COLO668 (cell line): ENCODE results near the gene TMEM192.
"Not testable (repeated sequence)": the region's sequence is repeated elsewhere in the genome, so short reads cannot be mapped to it uniquely, and the experiment has no call there.

ENCODE experiments used
- DNase-seq: peaks from one replicate; lab custom pipeline; 2025; ENCODE audit not compliant: unreplicated experiment; lab: John Stamatoyannopoulos, UW

Gene TMEM192

GRCh38 chr4:165094873-165095272, 17.8 kb downstream of the TMEM192 start:
- no peak for DNase-seq

GRCh38 chr4:165092187-165092586, 20.5 kb downstream of the TMEM192 start:
- not testable (repeated sequence) for DNase-seq

GRCh38 chr4:165088366-165088765, 24.3 kb downstream of the TMEM192 start:
- no peak for DNase-seq

- DNase-seq = no peak
These were observed 26.7 kb downstream of the TMEM192 start for GRCh38 chr4:165085946-165086345.

- DNase-seq = not testable (repeated sequence)
These were observed 27.9 kb downstream of the TMEM192 start for GRCh38 chr4:165084787-165085186.

- peak; percentile 10 for DNase-seq
These were observed 33.2 kb downstream of the TMEM192 start for GRCh38 chr4:165079476-165079875.

GRCh38 chr4:165077034-165077578, 35.6 kb downstream of the TMEM192 start:
- no peak for DNase-seq

GRCh38 chr4:165073346-165073745, 39.3 kb downstream of the TMEM192 start:
- DNase-seq = not testable (repeated sequence)

- no peak for DNase-seq
These were observed 42.1 kb downstream of the TMEM192 start for GRCh38 chr4:165070560-165070959.

GRCh38 chr4:165060938-165061337, 51.7 kb downstream of the TMEM192 start:
- no peak for DNase-seq

- no peak for DNase-seq
These were observed 53.3 kb downstream of the TMEM192 start for GRCh38 chr4:165059386-165059785.

GRCh38 chr4:165058666-165059065, 54.0 kb downstream of the TMEM192 start:
- DNase-seq = no peak

- DNase-seq = no peak
These were observed 57.1 kb downstream of the TMEM192 start for GRCh38 chr4:165055601-165056000.

GRCh38 chr4:165053645-165054044, 59.0 kb downstream of the TMEM192 start, which contains the start of gene TRIM75:
Gene TRIM75 (plus strand): TSS chr4:165053866. CDS start chr4:165059148, 5,282 bp downstream.
- DNase-seq = no peak

GRCh38 chr4:165052627-165053026, 60.0 kb downstream of the TMEM192 start:
- DNase-seq = no peak

- no peak for DNase-seq
These were observed 64.5 kb downstream of the TMEM192 start for GRCh38 chr4:165048170-165048569.

GRCh38 chr4:165031436-165032211, 81.0 kb downstream of the TMEM192 start, which contains the start of gene TRIM60:
Gene TRIM60 (plus strand): TSS chr4:165031999. CDS start chr4:165040073, 8,074 bp downstream.
- no peak for DNase-seq

GRCh38 chr4:165027762-165028402, 84.8 kb downstream of the TMEM192 start:
- no peak for DNase-seq

GRCh38 chr4:165025782-165026181, 86.9 kb downstream of the TMEM192 start:
- not testable (repeated sequence) for DNase-seq
